ENCODE results near the gene CRADD. TPM values are rescaled to one million over a fixed set of nuclear protein-coding genes. Genes with fewer than 3 reads are reported as not detected.

Gene CRADD
- polyA plus RNA-seq, 1 of the 3 experiments (the other 2 are of a cell fraction), result 13.6 TPM

DNA sequence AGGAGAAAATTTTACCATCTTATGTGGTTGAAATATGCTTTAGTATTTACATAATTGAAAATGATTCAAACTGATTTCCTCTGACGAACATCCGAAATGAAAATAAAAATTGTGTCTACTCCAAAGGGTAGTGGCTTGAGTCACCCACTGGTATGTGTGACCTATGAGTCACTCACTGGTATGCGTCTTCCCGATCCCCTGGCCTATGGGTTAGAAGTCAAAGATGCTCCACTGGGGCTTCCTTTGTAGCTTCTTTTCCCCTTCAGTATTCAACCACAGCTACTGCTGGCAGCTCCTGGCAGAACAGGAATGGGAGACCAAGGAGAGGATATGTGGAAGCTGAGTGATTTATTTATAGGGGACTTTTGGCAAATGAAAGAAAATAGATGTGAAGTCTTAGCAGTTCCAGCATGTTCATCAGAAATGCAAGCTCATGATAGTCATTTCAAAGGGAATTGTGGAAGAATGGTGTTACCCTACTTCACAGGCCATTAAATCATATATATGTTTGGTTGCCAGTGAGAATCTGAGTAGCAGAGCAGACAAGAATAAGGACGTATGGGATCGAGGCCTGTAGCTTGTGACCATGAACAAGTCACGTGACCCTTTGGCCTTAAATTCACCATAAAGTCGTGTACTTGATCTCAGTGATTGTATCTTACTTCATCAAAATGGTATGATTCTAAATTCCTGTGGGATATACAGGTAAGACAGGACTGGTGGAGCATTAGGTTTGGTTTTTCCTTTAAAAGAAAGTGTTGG is 108.3 kb downstream of the CRADD start (continued):
- TF ChIP-seq CTCF (IDR thresholded peaks at IDR 0.05) (no peak), MXI1 (IDR thresholded peaks at IDR 0.05; ENCODE audit: low read depth, low read length) (no peak), NRF1 (IDR thresholded peaks at IDR 0.05; ENCODE audit: low read depth, low read length) (no peak), USF1 (IDR thresholded peaks at IDR 0.05; ENCODE audit: borderline replicate concordance, low read depth) (peak; percentile 76), IRF3 (IDR thresholded peaks at IDR 0.05; ENCODE audit: low read depth, low read length) (no peak), YY1 (IDR thresholded peaks at IDR 0.05; ENCODE audit: low read depth) (no peak), EP300 (IDR thresholded peaks at IDR 0.05; ENCODE audit: borderline replicate concordance in 1 of 2, low read depth in 1 of 2, low read length in 1 of 2) (peak in 1 of 2 experiments; percentile 96; a peak in 2 of 4 replicates), USF2 (IDR thresholded peaks at IDR 0.05; ENCODE audit: borderline replicate concordance, low read depth, low read length) (no peak), RCOR1 (IDR thresholded peaks at IDR 0.05; ENCODE audit: low read length) (no peak), RXRA (IDR thresholded peaks at IDR 0.05; ENCODE audit: borderline replicate concordance, low read depth) (peak; percentile 97), FOSL2 (IDR thresholded peaks at IDR 0.05; ENCODE audit: borderline replicate concordance, low read depth) (peak; percentile 98), TEAD4 (IDR thresholded peaks at IDR 0.05; ENCODE audit: borderline replicate concordance, insufficient read depth) (peak; percentile 95), ELF1 (IDR thresholded peaks at IDR 0.05) (no peak), FOXJ3 (CRISPR knock-in tag; IDR thresholded peaks at IDR 0.05) (no peak), TCF12 (IDR thresholded peaks at IDR 0.05) (peak; percentile 90), RFX5 (IDR thresholded peaks at IDR 0.05; ENCODE audit: low read length) (no peak), FOXM1 (IDR thresholded peaks at IDR 0.05; ENCODE audit: low read depth) (peak; percentile 67; the same call in 1 of the 2 replicates), NFIC (IDR thresholded peaks at IDR 0.05; ENCODE audit: borderline replicate concordance) (peak; percentile 89), RAD21 (IDR thresholded peaks at IDR 0.05; ENCODE audit: low read length) (no peak), ZBTB33 (IDR thresholded peaks at IDR 0.05; ENCODE audit: borderline replicate concordance, low read depth) (0 out of 2 replicates have a peak, but pooled peaks have one; percentile 58), GABPA (IDR thresholded peaks at IDR 0.05; ENCODE audit: low read depth) (no peak)
- TF ChIP-seq, protein P1, sequence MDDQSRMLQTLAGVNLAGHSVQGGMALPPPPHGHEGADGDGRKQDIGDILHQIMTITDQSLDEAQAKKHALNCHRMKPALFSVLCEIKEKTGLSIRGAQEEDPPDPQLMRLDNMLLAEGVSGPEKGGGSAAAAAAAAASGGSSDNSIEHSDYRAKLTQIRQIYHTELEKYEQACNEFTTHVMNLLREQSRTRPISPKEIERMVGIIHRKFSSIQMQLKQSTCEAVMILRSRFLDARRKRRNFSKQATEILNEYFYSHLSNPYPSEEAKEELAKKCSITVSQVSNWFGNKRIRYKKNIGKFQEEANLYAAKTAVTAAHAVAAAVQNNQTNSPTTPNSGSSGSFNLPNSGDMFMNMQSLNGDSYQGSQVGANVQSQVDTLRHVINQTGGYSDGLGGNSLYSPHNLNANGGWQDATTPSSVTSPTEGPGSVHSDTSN (IDR thresholded peaks at IDR 0.05), result peak; percentile 88
